A673 (cell line): Measurements from ENCODE around the gene VAV3.

Experiments
- CTCF ChIP-seq: fragments of 300-800, 200-600 bp; sonication (generic); conservative IDR thresholded peaks from 2 replicates; pipeline ENCODE4 v1.5.1; 2017; ENCODE audit warnings: low read depth, mild to moderate bottlenecking, antibody characterized with exemption, low read length, moderate library complexity, mixed read lengths
- EZH2 ChIP-seq: fragments of 200-600 bp; sonication (generic); IDR thresholded peaks from 2 replicates; pipeline ENCODE4 v1.6.1; 2017; ENCODE audit warnings: borderline replicate concordance, low read depth, mild to moderate bottlenecking, mixed read lengths, antibody characterized with exemption, low read length; ENCODE audit not compliant: poor library complexity, severe bottlenecking

GRCh38 chr1:107935396-107936064 is 29.4 kb downstream of the VAV3 start:
- TF ChIP-seq CTCF (no peak), EZH2 (no peak)
